ENCODE data around the gene PI4KA.
"Not testable (repeated sequence)": the region's sequence is repeated elsewhere in the genome, so short reads cannot be mapped to it uniquely, and the experiment has no call there.

- not testable (repeated sequence) for TF ChIP-seq CTCF, EP300, POLR2A (IDR thresholded peaks at IDR 0.05)
Observed at GRCh38 chr22:20668769-20669168, 189.8 kb downstream of the PI4KA start.

Measured in tibial nerve (tissue), 4 donors.